NCI-H82 (cell line): Measurements from ENCODE around the gene VWA5B1.

ENCODE experiments used
- DNase-seq: peaks from one replicate; lab custom pipeline; 2025; lab: John Stamatoyannopoulos, UW

VWA5B1 gene

GRCh38 chr1:20322081-20322824 is 31.6 kb downstream of the VWA5B1 start:
- no peak for DNase-seq

DNA sequence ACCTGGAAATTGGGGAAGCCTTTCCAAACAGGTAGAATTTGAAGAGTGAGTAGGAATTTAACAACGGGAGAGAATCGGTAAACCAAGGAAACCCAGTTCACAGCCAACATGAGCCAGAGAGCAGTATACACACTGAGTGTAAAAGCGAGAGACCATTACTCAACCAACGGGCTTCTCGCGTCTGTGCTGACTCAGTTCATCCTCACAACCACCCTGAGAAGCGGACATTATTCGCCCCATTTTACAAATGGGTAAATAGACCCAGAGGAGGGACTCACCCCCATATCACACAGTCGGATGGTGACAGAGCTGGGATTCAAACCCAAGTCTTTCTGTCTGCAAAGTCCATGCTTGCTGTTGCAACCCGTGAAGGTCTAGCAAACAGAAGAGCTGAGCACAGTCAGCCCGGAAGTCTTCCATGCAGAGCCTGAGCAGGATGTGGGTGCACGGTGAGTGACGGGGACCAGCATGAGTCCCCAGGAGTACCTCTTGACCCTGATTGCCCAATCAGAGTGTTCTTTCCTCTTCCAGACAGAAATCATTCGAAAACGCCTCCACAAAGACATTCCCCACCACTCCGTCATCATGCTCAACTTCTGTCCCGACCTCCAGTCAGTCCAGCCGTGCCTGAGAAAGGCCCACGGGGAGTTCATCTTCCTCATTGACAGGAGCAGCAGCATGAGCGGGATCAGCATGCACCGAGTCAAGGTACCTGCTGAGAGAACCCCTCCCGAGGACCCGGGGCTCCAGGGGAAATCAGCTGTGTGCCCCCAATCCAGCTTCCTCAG is 32.3 kb downstream of the VWA5B1 start:
- DNase-seq = no peak

DNA sequence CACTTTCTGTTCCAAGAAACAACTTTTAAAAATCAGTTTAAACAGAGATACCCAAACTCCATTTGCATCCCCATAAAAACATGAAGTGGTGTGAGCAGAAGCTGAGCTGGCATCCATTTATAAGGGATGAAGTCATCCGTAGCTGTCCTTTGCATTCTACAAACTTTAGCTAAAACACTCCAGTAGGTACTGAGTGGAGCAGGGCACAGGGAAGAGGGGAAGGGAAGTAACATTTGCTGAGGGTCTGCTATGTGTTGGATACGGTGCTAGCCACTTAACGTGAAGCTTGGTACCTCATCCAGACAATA is 32.9 kb downstream of the VWA5B1 start:
- no peak for DNase-seq

DNA sequence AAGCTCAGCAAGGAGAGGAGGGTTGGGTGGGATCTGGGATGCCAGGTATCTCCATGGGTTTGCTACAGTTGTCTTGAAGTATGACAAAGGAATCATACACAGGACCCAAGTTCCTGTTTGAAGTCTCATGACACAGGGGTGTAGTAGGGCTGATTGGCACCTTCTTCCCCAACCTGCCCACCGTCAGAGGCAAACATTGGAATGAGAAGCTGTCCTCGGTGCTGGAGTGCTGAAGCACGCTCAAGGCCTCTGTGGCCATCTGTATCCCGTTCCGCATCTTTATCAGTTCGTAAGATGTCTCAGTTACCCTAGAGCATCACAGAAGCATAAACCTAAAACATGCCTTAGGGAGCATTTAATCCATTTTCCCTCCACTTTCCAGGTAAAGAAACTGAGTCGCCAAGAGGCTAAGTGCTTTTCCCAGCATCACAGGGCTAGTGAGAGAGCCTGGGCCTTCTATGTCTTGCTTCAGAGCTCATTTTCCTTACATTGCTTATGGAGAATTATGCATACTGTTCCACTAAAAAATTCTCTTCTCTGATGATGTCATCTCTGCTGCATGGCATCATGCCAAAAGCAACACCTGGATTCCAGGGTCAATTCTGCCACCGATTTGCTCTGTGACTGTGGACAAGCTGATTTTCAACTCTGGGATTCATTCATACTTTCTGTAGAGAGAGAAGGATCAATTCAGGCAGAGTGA is 34.2 kb downstream of the VWA5B1 start:
- DNase-seq = no peak

DNA sequence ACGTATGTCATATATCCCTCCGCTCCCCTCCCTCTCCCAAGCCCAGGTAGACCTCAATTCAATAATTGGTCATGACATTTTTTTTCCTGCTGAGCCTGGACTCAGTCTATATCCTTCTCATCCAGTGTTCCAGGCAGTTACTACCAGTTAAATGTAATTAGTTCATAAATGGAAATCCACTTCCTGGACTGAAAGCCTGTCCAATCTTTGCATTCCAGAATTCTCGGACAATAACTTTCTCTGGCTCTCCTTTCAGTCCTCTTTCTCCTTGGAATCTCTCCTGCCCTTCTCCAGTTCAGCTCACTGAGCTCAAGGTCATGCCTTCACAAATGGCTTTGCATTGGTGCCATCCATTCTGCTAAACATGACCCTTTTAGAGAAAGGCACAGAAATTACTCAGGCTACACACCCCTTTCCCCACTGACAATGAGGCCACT is 34.8 kb downstream of the VWA5B1 start:
- no peak for DNase-seq

GRCh38 chr1:20325844-20326420 is 35.3 kb downstream of the VWA5B1 start:
- DNase-seq = no peak

DNA sequence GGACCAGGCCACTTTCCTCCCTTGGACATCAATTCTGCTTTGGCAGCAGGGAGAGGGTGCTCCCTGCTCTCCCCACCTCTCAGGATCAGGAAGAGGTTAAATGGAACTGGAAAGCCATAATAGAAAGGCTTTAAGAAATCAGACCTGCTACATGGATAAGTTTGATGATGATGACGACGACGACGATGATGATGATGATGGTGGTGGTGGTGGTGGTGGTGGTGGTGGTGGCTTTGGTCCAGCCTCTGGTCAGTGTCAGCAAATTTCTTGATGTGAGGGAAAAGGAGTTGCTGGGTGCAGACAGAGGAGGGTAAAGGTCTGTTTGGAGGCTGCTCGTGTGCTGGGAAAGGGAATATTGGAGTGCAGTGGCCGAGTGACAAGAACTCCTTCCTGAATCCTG is 36.8 kb downstream of the VWA5B1 start:
- DNase-seq = no peak

DNA sequence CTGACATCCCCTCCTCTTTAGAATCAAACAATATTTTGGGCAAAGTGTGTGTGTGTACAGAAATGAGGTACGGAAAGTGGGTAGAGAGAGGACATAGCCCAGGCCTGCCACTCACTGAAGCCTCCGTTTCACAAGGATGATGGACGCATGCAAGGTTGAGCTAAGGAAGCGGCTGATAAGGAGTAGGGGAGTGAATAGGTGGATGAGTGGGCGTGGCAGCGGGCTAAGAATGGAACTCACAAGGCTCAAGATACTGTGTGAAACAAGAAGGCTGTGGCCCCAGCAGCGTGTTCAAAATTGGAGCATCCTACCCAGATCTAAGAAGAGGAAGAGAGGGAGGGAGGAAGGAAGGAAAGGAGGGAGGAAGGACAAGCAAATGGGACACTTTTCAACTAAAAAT is 37.5 kb downstream of the VWA5B1 start:
- DNase-seq = no peak

DNA sequence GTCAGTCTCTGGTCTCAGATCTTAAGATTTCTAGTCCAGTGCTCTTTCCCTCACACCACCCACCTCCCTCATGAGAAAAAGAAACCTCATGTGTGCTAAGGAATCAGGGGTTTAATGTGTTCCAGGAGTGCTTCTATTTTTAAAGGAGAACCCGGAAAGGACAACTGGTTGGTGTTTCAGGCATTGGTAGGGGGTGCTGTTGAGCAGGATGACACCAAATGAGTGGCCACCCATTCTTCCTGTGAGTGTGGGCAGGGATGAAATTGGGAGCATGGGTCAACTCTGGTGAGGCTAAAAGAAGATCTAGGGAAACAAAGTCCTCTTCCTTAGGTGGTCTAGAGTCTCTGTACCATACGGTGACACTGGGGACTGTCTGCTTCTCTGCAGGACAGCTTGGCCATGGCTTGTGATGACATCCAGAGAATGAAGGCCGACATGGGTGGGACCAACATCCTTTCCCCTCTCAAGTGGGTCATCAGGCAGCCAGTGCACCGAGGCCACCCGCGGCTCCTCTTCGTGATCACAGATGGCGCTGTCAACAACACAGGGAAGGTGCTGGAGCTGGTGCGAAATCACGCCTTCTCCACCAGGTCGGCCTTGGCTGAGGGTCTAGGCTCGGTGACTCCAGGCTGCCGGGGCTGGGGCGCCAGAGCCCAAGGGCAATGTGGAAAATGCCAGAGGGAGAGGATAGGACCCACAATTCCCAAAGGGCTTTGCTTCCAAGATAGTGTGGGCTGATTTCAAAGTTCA is 39.3 kb downstream of the VWA5B1 start:
- peak; percentile 7 for DNase-seq

GRCh38 chr1:20334103-20334502 is 43.4 kb downstream of the VWA5B1 start:
- no peak for DNase-seq

DNA sequence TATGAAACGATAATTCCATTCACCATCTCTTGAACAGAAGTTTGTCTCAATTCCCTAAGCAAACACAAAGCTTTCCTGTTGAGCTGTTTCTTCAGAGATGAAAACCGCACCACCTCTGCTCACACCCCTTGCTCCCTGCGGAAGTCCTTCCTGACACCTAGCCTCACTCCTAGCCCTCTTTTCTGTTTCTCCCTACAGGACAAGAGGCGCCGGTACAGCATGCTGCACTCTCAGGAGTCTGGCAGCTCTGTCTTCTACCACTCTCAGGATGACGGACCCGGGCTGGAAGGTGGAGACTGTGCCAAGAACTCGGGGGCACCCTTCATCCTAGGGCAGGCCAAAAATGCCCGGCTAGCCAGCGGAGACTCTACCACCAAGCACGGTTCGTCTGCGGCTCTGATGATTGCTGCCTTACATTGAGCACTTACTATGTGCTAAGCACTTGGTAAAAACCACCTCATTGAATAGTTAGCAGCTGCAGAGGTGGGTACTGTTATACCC is 45.5 kb downstream of the VWA5B1 start:
- no peak for DNase-seq

DNA sequence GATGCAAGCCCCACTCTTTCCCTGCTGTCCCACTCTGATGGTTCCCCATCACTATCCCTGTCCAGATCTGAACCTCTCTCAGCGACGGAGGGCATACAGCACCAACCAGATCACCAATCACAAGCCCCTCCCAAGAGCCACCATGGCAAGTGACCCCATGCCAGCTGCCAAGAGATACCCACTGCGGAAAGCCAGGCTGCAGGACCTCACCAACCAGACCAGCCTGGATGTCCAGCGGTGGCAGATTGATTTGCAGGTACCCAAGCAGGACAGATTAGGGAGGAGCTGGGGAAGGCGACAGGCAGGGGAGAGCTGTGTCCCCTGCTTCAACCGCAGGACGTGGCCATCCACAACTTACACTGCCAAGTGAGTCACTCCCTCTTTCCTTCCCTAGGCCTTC is 46.9 kb downstream of the VWA5B1 start:
- DNase-seq = no peak

- peak; percentile 29 for DNase-seq
Observed at GRCh38 chr1:20339811-20340457, 49.3 kb downstream of the VWA5B1 start.

DNA sequence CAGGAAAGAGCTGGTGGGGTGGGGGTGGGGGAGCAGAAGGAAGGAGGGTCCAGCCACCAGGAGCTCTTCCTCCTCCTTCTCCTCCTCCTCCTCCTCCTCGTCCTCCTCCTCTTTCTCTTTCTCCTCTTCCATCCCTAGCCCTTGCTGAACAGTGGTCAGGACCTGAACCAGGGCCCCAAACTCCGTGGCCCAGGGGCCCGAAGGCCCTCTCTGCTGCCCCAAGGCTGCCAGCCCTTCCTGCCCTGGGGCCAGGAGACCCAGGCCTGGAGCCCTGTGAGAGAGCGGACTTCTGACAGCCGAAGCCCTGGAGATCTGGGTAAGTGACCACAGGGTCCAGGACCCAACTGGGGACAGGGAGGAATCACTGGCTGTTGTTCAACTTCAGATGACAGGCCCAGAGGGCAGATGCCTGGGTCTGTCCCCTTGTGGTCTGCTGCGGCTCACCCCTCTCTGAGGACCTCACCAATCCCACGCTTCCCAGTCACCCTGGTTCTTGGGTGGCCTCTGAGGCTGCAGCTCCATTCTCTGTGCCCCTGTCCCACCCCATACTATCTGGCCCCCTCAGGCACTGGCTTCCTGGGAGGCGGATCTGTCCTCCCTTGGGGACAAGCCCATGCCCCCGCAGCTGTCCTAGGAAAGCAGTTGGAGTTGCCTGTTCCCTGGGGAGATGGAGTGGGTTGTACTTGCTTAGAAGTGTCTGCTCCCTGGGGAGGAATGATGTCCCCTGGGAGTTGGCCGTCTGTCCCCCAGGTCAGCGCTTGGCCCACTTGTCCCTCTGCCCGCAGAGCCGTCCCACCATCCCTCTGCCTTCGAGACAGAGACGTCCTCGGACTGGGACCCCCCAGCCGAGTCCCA is 51.8 kb downstream of the VWA5B1 start:
- DNase-seq = peak; percentile 76

DNA sequence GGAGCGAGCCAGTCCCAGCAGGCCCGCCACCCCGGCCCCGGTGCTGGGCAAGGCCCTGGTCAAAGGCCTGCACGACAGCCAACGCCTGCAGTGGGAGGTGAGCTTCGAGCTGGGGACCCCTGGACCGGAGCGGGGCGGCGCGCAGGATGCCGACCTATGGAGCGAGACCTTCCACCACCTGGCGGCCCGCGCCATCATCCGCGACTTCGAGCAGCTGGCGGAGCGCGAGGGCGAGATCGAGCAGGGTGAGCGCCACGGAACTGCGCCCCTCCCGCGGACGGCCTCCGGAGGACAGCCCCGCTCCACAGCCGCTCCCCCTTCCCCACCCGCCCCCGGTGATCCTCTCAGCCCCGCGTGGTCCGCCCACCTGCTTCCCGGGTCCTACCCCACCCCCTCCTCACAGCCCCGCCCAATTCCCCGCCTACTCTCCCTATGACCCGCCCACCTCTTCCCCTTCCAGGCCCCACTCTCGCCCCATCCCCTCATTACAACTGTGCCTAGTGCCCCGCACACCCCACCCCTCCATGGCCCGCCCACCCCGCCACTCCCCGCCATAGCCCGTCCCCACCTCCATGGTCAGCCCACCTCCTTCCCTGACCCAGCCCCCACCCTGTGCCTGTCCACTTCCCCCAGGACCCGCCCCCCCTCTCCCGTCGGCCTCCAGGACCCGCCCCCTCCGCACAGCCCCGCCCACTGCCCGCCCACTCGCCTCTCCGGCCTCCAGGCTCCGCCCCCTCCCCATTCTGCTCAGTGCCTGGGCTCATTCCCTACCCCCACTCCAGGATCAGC is 52.7 kb downstream of the VWA5B1 start:
- no peak for DNase-seq

DNA sequence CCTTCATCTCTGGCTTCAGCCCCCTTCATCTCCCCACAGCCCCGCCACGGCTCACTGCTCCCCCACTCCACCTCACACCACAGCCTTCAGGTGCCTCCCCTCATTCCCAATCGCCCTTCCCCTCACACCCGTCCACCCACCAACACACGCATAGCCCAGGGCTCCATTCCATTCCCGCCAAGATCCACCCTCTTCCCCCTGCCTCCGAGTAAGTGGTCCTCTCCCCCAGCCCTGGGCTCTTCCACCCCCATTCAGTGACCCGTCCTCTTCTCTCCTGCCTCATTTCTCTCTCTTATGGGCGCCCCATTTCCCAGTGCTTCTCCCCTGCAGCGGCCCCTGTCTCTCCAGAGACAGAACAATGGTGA is 53.2 kb downstream of the VWA5B1 start:
- DNase-seq = no peak

- DNase-seq = no peak
Observed at GRCh38 chr1:20344738-20345137, 54.1 kb downstream of the VWA5B1 start.

GRCh38 chr1:20345419-20345818 is 54.7 kb downstream of the VWA5B1 start:
- no peak for DNase-seq

- no peak for DNase-seq
Observed at GRCh38 chr1:20346433-20346832, 55.8 kb downstream of the VWA5B1 start.

GRCh38 chr1:20347699-20348098 is 57.0 kb downstream of the VWA5B1 start:
- DNase-seq = no peak
